Measurements from ENCODE around the gene TSHZ3.

DNA sequence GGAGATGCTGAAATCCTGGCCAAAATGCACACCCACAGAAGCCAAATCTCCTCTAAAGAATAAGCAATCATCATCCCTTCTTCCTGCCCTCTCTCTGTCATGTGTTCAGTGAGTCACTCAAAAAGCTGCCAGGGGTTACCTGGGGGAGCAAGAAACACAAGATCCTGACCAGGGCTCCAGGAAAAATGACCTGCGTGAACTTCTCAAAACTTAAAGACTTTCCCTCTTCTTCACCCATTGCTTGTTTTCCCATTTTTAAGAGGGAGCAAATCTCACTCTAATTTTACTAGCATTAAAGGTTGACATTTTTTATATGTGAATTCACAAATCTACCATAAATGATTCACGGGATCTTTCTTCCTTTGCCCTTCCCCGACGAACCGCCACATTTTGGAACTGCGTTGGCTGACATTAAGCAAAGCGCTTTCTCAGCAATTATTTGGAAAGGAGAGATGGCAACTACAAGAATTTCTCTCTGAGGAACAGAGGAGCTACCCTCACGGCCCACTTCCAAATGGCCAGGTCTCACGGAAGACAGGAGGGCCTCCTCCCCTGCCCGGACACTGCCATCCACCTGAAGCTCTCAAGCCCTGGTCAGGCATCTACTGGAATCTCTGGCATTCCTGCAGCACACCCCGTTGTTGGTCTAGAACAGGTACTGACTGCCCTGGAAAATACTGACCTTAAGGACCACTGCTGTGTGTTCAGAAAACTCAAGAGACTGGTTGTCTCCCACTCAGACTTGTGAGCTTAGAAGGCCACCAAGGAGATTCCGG is 14.2 kb downstream of the TSHZ3 start:
- TF ChIP-seq, protein P1, sequence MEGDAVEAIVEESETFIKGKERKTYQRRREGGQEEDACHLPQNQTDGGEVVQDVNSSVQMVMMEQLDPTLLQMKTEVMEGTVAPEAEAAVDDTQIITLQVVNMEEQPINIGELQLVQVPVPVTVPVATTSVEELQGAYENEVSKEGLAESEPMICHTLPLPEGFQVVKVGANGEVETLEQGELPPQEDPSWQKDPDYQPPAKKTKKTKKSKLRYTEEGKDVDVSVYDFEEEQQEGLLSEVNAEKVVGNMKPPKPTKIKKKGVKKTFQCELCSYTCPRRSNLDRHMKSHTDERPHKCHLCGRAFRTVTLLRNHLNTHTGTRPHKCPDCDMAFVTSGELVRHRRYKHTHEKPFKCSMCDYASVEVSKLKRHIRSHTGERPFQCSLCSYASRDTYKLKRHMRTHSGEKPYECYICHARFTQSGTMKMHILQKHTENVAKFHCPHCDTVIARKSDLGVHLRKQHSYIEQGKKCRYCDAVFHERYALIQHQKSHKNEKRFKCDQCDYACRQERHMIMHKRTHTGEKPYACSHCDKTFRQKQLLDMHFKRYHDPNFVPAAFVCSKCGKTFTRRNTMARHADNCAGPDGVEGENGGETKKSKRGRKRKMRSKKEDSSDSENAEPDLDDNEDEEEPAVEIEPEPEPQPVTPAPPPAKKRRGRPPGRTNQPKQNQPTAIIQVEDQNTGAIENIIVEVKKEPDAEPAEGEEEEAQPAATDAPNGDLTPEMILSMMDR (IDR thresholded peaks at IDR 0.05): no peak
- TF ChIP-seq POLR2A (IDR thresholded peaks at IDR 0.05): no peak

Data from uterus (tissue), 2 donors.